SK-MEL-5 (cell line): ENCODE results near the gene POLD2. TPM values are rescaled to one million over a fixed set of nuclear protein-coding genes. Genes with fewer than 3 reads are reported as not detected.

Experiments used
- DNase-seq: peaks from one replicate; pipeline ENCODE4 v3.0.0-alpha.2; 2016; ENCODE audit warnings: low read depth, low spot score
- in situ Hi-C: cut with HindIII; loops from 2 replicates; pipeline ENCODE4 v1.10.0; 2016; ENCODE audit warnings: low sequenced_read_pairs, high pct_unique_total_duplicates, low pct_unique_long_range_greater_than_20kb
- total RNA-seq: library from RNA; depleted of rRNA; stranded (reverse); fragments of >200 nt; shearing (Covaris generic); gene quantifications from 2 replicates; pipeline ENCODE4 v1.2.3, GENCODE V29; 2014

The POLD2 gene
- total RNA-seq, 1 experiment from 2014 or later = 172 TPM

- DNase-seq = no peak
- in situ Hi-C loops = no loop called here
These were observed 1.5 kb downstream of the POLD2 start for GRCh38 chr7:44121761-44122420.

- in situ Hi-C loops = no loop called here
- no peak for DNase-seq
These were observed 3.0 kb downstream of the POLD2 start for GRCh38 chr7:44120395-44120794.

- DNase-seq = no peak
- in situ Hi-C loops = no loop called here
These were observed 3.4 kb downstream of the POLD2 start for GRCh38 chr7:44119829-44120380.

- in situ Hi-C loops = no loop called here
These were observed 5.4 kb downstream of the POLD2 start for GRCh38 chr7:44117801-44118429.

GRCh38 chr7:44116789-44117666 lies 6.3 kb downstream of the POLD2 start:
- in situ Hi-C loops = no loop called here
- no peak for DNase-seq

More at GRCh38 chr7:44117801-44118429, 5.4 kb downstream of the POLD2 start:
- DNase-seq = no peak

- in situ Hi-C loops = no loop called here
These were observed 7.1 kb downstream of the POLD2 start for GRCh38 chr7:44116087-44116788.

GRCh38 chr7:44114586-44115310 lies 8.6 kb downstream of the POLD2 start:
- in situ Hi-C loops = no loop called here

More at GRCh38 chr7:44116087-44116788, 7.1 kb downstream of the POLD2 start:
- DNase-seq = no peak

GRCh38 chr7:44113764-44114354 lies 9.5 kb downstream of the POLD2 start:
- DNase-seq = no peak
- in situ Hi-C loops = no loop called here

More at GRCh38 chr7:44114586-44115310, 8.6 kb downstream of the POLD2 start:
- no peak for DNase-seq

- no peak for DNase-seq
- in situ Hi-C loops = no loop called here
These were observed 10.2 kb downstream of the POLD2 start for GRCh38 chr7:44112997-44113763.

- in situ Hi-C loops = no loop called here
- no peak for DNase-seq
These were observed 10.9 kb downstream of the POLD2 start for GRCh38 chr7:44112231-44112996.

- no peak for DNase-seq
- in situ Hi-C loops = no loop called here
These were observed 11.6 kb downstream of the POLD2 start for GRCh38 chr7:44111761-44112160.

- DNase-seq = no peak
- in situ Hi-C loops = no loop called here
These were observed 12.4 kb downstream of the POLD2 start for GRCh38 chr7:44110719-44111635.

- no peak for DNase-seq
These were observed 13.4 kb downstream of the POLD2 start for GRCh38 chr7:44109991-44110390.

More at GRCh38 chr7:44109991-44110390, 13.4 kb downstream of the POLD2 start:
- in situ Hi-C loops = no loop called here
